Endodermal cell (in vitro differentiated cells): ENCODE results near the gene TIGD6. TPM values are rescaled to one million over a fixed set of nuclear protein-coding genes. Genes with fewer than 3 reads are reported as not detected.
A peak's percentile ranks its signal among the peaks of the same experiment; 100 is the strongest.

Source experiments
- DNase-seq: peaks from one replicate; pipeline ENCODE4 v3.0.0-alpha.2; 2017
- H3K27ac ChIP-seq: 2 replicates; pipeline ENCODE4 v1.5.1; 2013; ENCODE audit warnings: mild to moderate bottlenecking, low read depth, low read length, moderate library complexity
- H3K27me3 ChIP-seq: 2 replicates; pipeline ENCODE4 v1.6.1; 2013; ENCODE audit warnings: mild to moderate bottlenecking, low read length, moderate library complexity; ENCODE audit not compliant: insufficient read depth, control insufficient read depth, poor library complexity, severe bottlenecking
- H3K36me3 ChIP-seq: 2 replicates; pipeline ENCODE4 v1.7.0; 2013; ENCODE audit warnings: mild to moderate bottlenecking, low read length, moderate library complexity; ENCODE audit not compliant: control insufficient read depth, insufficient read depth
- H3K4me1 ChIP-seq: one replicate; pipeline ENCODE4 v1.7.0; 2013; ENCODE audit warnings: low read length; ENCODE audit not compliant: control insufficient read depth, insufficient read depth
- H3K4me3 ChIP-seq: 2 replicates; pipeline ENCODE4 v1.5.1; 2013; ENCODE audit warnings: mild to moderate bottlenecking, low read length, moderate library complexity
- H3K9ac ChIP-seq: 2 replicates; pipeline ENCODE4 v1.6.1; 2013; ENCODE audit warnings: mild to moderate bottlenecking, low read length, moderate library complexity; ENCODE audit not compliant: poor library complexity, severe bottlenecking; ENCODE audit errors: extremely low read depth
- H3K9me3 ChIP-seq: 2 replicates; pipeline ENCODE4 v1.6.1; 2013; ENCODE audit warnings: mild to moderate bottlenecking, low read length, moderate library complexity; ENCODE audit not compliant: control insufficient read depth
- H3K27ac Mint-ChIP-seq: 2 replicates; pipeline ENCODE4 v1.8.0; 2020; ENCODE audit warnings: mixed read lengths
- H3K27me3 Mint-ChIP-seq: 2 replicates; pipeline ENCODE4 v1.8.0; 2021; ENCODE audit warnings: mild to moderate bottlenecking, mixed read lengths; ENCODE audit not compliant: insufficient read depth
- H3K36me3 Mint-ChIP-seq: 2 replicates; pipeline ENCODE4 v1.8.0; 2020; ENCODE audit warnings: low read depth, mixed read lengths
- H3K4me1 Mint-ChIP-seq: 2 replicates; pipeline ENCODE4 v1.8.0; 2020; ENCODE audit warnings: mixed read lengths
- H3K4me3 Mint-ChIP-seq: 2 replicates; pipeline ENCODE4 v1.8.0; 2020; ENCODE audit warnings: mild to moderate bottlenecking, moderate library complexity, mixed read lengths
- H3K9me3 Mint-ChIP-seq: 2 replicates; pipeline ENCODE4 v1.8.0; 2020; ENCODE audit warnings: mild to moderate bottlenecking, mixed read lengths
- CTCF ChIP-seq: fragments of 200-600 bp; sonication (generic); conservative IDR thresholded peaks from 2 replicates; pipeline ENCODE4 v1.5.0; 2021; ENCODE audit warnings: antibody characterized with exemption, mild to moderate bottlenecking
- WGBS, 2 experiments: methylation state at CpG; one replicate each; pipeline versions ENCODE4 v1.1.5 to v1.1.7; 2013; ENCODE audit warnings: missing lambda C conversion rate in 2 of 2, mixed read lengths in 1 of 2; ENCODE audit not compliant: insufficient coverage in 1 of 2, insufficient read length in 1 of 2; 5-methylcytosine and 5-hydroxymethylcytosine counted together
- total RNA-seq, 2 donors: library from RNA; stranded (reverse); fragmentation: NEBNext Ultra II Directional in 1 of 2; extraction: Animal tissue kit (Norgen Biotek cat#: 25700) in 1 of 2; gene quantifications; 2 replicates in 1 of 2; 3 replicates in 1 of 2; pipeline ENCODE4 v1.2.1, GENCODE V29; 2021

Gene TIGD6
- total RNA-seq, 2 donors from 2014 or later: 3.4 to 3.8 TPM

GRCh38 chr5:149959406-149960236, 40.8 kb downstream of the TIGD6 start:
- no peaks in the 10 kb centered on the region for H3K27me3 Mint-ChIP-seq
- peak; percentile 83 for TF ChIP-seq CTCF
- peaks cover 9% of the 10 kb centered on the region for H3K4me1 ChIP-seq
- peak overlapping the region; percentile 81 for H3K4me3 Mint-ChIP-seq
- no peaks in the 10 kb centered on the region for H3K36me3 ChIP-seq
- H3K36me3 Mint-ChIP-seq: peaks cover 6% of the 10 kb centered on the region
- peak overlapping the region; percentile 61 for H3K27ac ChIP-seq
- DNase-seq: peak; percentile 70
- peak overlapping the region; percentile 61 for H3K9ac ChIP-seq
- no peaks in the 10 kb centered on the region for H3K9me3 ChIP-seq
- H3K4me3 ChIP-seq: peak overlapping the region; percentile 88
- peaks cover 17% of the 10 kb centered on the region for H3K4me1 Mint-ChIP-seq
- H3K27me3 ChIP-seq: no peaks in the 10 kb centered on the region
- H3K27ac Mint-ChIP-seq: peak overlapping the region; percentile 98
- WGBS, 2 experiments: 32 to 52% methylated on average over 5 to 14 of the region's 14 CpGs
- no peaks in the 10 kb centered on the region for H3K9me3 Mint-ChIP-seq

- Mint-ChIP-seq H3K4me1 (peaks cover 17% of the 10 kb centered on the region), H3K9me3 (no peaks in the 10 kb centered on the region), H3K27me3 (no peaks in the 10 kb centered on the region), H3K27ac (no peak overlapping the region), H3K36me3 (peaks cover 2% of the 10 kb centered on the region), H3K4me3 (no peak overlapping the region)
- TF ChIP-seq CTCF: no peak
- H3K9me3 ChIP-seq: no peaks in the 10 kb centered on the region
- no peak for DNase-seq
- no peaks in the 10 kb centered on the region for H3K36me3 ChIP-seq
- 98 to 100% methylated on average over 2 to 4 of the region's 4 CpGs for WGBS, 2 experiments
- no peaks in the 10 kb centered on the region for H3K27me3 ChIP-seq
- H3K9ac ChIP-seq: no peak overlapping the region
- H3K27ac ChIP-seq: no peak overlapping the region
- H3K4me1 ChIP-seq: peaks cover 9% of the 10 kb centered on the region
- H3K4me3 ChIP-seq: no peak overlapping the region
Observed at GRCh38 chr5:149957855-149958254, 42.6 kb downstream of the TIGD6 start.

- H3K27me3 ChIP-seq: no peaks in the 10 kb centered on the region
- WGBS, 2 experiments: 92 to 96% methylated on average over 4 to 5 of the region's 5 CpGs
- TF ChIP-seq CTCF: no peak
- no peak overlapping the region for H3K9ac ChIP-seq
- no peaks in the 10 kb centered on the region for H3K9me3 ChIP-seq
- no peak overlapping the region for H3K27ac ChIP-seq
- no peaks in the 10 kb centered on the region for H3K36me3 Mint-ChIP-seq
- no peak overlapping the region for H3K4me3 ChIP-seq
- no peaks in the 10 kb centered on the region for H3K9me3 Mint-ChIP-seq
- H3K27ac Mint-ChIP-seq: no peak overlapping the region
- peaks cover 9% of the 10 kb centered on the region for H3K4me1 ChIP-seq
- no peak for DNase-seq
- no peak overlapping the region for H3K4me3 Mint-ChIP-seq
- H3K36me3 ChIP-seq: no peaks in the 10 kb centered on the region
- peaks cover 16% of the 10 kb centered on the region for H3K4me1 Mint-ChIP-seq
- H3K27me3 Mint-ChIP-seq: no peaks in the 10 kb centered on the region
Observed at GRCh38 chr5:149956685-149957084, 43.8 kb downstream of the TIGD6 start.
